ENCODE measurements around the gene LHFPL5. TPM values are rescaled to one million over a fixed set of nuclear protein-coding genes. Genes with fewer than 3 reads are reported as not detected.

LHFPL5 gene
- total RNA-seq, 4 donors from 2014 or later = not detected

Other genes starting within 250 kb of the LHFPL5 start
- 100 to 1,000 TPM; 239 to 600 (median 253) TPM for gene FKBP5, start 116.4 kb upstream of the LHFPL5 start, total RNA-seq
- gene ARMC12, start 68.3 kb upstream of the LHFPL5 start, total RNA-seq = 1 to 10 TPM in 3 of 4 donors, under 1 TPM in 1; 0.40 to 2.4 (median 1.4) TPM
- gene CLPSL2, start 28.8 kb upstream of the LHFPL5 start, total RNA-seq = not detected
- not detected for gene CLPSL1, start 24.3 kb upstream of the LHFPL5 start, total RNA-seq
- not detected for gene CLPS, start 8.0 kb upstream of the LHFPL5 start, total RNA-seq
- gene SRPK1, start 115.7 kb downstream of the LHFPL5 start, total RNA-seq = 10 to 100 TPM; 34.3 to 54.7 (median 50.7) TPM
- under 1 TPM; 0.13 to 0.89 (median 0.60) TPM for gene SLC26A8, start 219.3 kb downstream of the LHFPL5 start, total RNA-seq
- 100 to 1,000 TPM in 3 of 4 donors, 10 to 100 TPM in 1; 85.2 to 201 (median 124) TPM for gene MAPK14, start 222.5 kb downstream of the LHFPL5 start, total RNA-seq

Data from thyroid gland (tissue), 4 donors.